Stimulated activated CD4-positive, alpha-beta T cell treated with anti-CD3 and anti-CD28 coated beads, Interleukin-1b, Interleukin-23, amount 100 ng/mL, for 48 hours (primary cell): ENCODE results near the gene SLC38A5.
A peak's percentile ranks its signal among the peaks of the same experiment; 100 is the strongest.

Experiments
- DNase-seq: peaks from one replicate; pipeline ENCODE4 v3.0.0-alpha.2; 2020

SLC38A5 gene

GRCh38 chrX:48490661-48491060 is 20.6 kb upstream of the SLC38A5 start:
- DNase-seq = no peak

- no peak for DNase-seq
These were observed 19.8 kb upstream of the SLC38A5 start for GRCh38 chrX:48489892-48490291.

DNA sequence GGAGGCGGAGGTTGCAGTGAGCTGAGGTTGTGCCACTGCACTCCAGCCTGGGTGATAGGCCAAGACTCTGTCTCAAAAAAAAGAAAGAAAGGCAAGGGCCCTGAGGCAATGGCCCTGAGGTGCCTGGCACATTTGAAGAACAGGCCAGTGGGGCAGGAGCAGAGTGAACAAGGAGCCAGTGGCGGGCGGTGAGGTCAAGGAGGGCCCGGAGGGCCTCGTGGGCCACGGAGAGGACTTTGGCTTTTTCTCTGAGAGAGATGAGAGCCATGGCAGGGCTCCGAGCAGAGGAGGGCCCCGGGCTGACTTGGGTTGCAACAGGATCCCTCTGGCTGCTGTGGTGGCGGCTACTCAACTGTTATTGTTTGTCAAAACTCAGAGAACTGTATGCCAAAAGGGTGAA is 19.2 kb upstream of the SLC38A5 start:
- DNase-seq = no peak

DNA sequence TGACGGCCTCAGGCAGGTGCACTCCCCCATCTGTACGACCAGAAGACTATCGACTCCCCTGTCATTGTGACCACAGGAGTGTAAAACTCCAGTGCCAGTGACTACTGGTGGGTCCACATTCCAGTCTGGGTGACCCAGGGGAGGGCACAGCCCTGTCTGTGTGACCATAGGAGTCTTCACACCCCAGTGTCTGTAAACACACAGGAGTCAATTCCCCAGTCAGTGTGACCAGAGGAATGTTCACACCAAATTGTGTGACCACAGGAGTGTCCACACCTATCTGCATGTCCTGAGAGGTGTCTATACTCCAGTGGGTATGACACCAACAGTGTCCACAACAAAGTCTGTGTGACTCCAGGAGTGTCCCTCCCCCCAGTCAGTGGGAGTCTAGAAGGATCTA is 18.0 kb upstream of the SLC38A5 start:
- no peak for DNase-seq

- no peak for DNase-seq
These were observed 17.3 kb upstream of the SLC38A5 start for GRCh38 chrX:48487362-48487798.

DNA sequence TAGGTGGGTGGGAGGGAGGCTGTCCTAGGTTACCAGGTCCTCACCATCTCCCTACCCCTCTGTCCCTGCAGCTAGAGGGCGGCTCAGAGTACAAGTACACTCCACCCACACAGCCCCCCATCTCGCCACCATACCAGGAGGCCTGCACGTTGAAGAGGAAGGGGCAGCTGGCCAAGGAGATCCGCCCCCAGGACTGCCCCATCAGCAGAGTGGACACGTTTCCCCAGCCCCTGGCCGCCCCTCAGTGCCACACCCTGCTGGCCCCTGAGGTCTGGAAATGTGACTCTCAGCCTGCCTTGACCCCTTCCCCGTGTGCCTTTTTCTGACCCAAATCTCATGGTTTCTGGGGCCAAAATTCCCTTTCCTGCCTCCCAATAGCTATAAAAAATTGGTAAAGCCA is 12.5 kb upstream of the SLC38A5 start:
- DNase-seq = no peak

DNA sequence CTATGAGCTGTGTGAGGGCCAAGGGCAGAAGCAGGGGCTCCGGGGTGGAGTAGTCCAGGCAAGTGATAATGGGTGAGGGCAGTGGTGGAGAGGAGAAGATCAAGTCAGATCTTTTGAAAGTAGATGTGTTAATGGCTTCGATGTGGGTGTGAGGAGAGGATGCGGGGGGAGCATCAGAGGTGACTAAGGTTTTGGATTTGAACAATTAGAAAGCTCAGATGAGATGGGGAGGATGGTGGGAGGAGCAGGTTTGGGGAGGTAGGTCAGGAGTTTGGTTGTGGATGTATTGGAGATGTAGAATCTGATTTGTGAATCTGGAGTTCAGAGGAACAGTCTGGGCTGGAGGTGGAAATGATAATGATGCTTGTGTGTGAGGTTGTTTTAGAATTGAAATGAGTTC is 10.5 kb upstream of the SLC38A5 start:
- no peak for DNase-seq

DNA sequence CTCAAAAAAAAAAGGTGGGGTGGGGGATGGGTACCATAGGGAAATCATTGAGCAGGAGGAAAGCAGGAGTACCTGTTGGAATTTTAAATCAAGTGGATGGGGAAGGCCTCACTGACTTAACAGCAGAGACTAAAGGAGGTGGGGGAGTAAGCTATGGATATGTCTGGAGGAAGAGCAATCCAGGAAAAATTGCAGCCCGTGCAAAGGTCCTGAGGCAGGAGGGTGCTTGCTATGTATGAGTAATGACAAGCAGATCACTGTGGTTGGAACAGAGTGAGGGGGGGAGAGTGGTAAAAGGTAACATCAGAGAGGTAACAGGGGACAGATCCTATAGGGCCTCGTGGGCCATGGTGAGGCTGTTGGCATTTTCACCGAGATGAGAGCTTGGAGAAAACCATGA is 10.1 kb upstream of the SLC38A5 start:
- no peak for DNase-seq

- DNase-seq = no peak
These were observed 8.7 kb upstream of the SLC38A5 start for GRCh38 chrX:48478806-48479205.

GRCh38 chrX:48477960-48478755 is 8.1 kb upstream of the SLC38A5 start:
- DNase-seq = no peak

DNA sequence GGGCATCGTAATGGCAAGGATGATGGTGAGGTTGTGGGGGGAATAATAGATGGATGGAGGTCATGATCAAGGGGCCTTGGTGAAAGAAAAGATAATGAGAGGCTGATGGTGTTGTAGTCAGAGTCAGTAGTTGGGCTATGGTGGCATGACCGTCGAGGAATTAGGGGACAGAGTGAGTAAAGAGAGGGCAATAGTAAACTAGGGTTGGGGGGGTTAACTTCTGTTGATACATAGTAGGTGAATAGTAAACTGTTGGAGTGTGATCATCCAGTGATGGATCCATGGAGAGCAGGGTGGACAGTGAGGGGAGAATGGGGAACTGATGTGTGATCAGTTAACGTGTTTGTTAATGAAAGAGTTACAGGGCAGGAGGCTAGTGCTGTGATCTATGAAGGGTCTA is 6.9 kb upstream of the SLC38A5 start:
- DNase-seq = no peak

- peak; percentile 88 for DNase-seq
These were observed 5.9 kb upstream of the SLC38A5 start, which contains the start of gene FTSJ1 for GRCh38 chrX:48475774-48476577. Gene FTSJ1, plus strand, starts transcription at chrX:48476199. Its CDS starts 1,849 bp downstream, at chrX:48478048.

DNA sequence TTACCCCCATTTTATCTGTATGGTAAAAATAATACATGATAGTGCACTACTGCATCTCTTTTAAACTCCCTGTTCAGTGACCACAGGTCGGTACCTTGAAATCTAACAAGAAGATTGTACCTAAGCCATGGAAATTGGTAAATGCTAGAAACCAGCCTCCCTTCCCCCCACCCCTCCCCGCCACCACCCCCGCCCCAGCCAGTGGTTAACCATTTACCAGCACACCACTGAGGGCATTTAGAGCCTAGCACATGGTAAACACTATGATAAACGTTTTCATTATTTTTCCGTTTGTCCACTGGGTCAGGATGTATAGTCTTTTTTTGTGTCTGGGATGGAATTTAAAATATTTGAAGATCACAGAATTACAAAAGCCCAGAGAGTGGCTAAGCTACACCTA is 5.2 kb upstream of the SLC38A5 start:
- DNase-seq = no peak

- DNase-seq = no peak
These were observed 4.5 kb upstream of the SLC38A5 start for GRCh38 chrX:48474581-48474980.

DNA sequence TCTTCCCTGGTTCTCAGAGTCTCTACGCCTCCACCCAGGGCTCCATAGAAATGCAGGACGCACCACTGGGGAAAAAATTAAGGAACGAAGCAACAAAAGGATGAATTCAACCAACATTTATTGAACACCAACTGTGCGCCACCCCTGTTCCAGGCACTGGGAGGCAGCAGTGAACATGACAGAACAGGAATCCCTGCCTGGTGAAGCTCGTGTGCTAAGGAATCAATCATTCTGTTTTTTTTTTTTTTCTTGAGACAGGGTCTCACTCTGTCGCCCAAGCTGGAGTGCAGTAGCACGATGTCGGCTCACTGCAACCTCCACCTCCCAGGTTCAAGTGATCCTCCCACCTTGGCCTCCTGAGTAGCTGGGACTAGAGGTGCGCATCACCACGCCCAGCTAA is 4.1 kb upstream of the SLC38A5 start:
- no peak for DNase-seq

GRCh38 chrX:48473704-48473990 is 3.6 kb upstream of the SLC38A5 start:
- DNase-seq = no peak

GRCh38 chrX:48472851-48473703 is 3.0 kb upstream of the SLC38A5 start:
- DNase-seq = no peak

DNA sequence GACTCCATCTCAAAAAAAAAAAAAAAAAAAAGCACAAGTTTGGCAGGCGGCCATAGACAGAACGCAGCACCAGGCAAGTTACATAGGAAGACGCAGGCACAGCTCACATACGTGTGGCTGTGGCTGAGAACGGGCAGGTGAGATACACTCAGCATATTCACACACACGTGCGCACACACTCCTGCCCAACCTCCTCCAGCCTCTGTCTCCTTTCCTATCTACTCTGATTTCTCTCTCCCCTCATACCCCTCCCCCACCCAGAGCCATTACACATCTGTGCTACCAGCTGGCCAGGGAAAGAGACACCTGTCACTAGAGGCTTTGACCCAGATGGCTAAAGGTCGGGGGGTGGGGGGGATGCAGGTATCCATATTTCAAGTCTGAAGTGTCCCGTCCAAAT is 2.2 kb upstream of the SLC38A5 start:
- no peak for DNase-seq

DNA sequence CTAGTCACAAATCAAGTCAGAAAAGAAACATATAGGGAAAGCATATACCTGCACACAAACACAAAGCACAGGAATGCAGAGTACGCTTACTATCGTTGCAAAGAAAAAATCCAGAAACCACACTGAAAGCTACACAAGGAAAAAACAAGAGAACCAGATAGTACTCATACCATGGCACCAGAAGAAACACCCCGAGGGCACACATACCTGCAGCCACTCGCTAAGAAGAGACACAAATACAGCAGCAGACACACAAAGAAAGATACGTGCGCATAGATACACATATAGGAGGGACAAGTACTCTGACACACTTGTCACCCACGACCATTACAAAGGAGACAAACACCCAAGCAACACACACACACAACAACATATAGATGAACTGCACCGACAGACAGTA is 1.4 kb upstream of the SLC38A5 start:
- no peak for DNase-seq

DNA sequence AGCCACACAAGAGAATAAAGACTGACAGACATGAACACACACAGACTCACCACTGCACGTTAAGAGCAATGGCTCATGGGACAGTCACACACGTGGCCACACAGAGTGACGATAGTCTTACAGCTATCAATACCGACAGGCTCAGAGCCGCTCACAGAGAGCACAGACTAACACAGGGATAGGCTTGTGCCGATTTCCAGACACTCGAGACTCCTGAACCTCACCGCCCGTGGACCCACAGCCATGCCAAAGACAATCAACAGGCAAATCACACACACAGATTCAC is 716 bp upstream of the SLC38A5 start:
- DNase-seq = no peak

GRCh38 chrX:48468693-48469691 is 1.1 kb downstream of the SLC38A5 start:
- peak; percentile 20 for DNase-seq

DNA sequence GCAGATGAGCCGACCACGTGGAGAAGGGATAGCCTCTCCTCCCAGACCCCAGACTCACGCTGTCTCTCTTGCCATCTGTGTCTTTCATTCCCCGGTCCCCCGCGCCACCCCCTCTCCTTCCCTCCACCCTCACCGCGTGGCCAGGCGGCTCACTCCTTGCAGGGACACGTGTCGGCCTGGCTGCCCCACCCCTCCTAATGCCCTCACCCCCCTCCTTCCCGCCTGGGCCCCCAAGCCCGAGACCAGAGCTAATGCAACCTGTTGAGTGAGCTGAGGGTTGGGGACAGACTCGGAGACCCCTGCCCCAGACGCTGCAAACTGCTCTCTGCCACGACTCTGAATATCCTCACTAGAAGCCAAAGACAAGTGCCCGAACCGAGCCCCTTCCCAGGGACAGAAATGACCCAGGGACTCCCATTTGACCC is 1.8 kb downstream of the SLC38A5 start:
- DNase-seq = peak; percentile 52
